HEK293 (cell line): ENCODE results near the gene TAS1R1.
A peak's percentile ranks its signal among the peaks of the same experiment; 100 is the strongest.

Experiments used
- CTCF ChIA-PET: fragments of 350-600 bp; formaldehyde crosslinking; extraction: SDS; loops from one replicate; lab custom pipeline; 2021; ENCODE audit warnings: antibody characterized with exemption; lab: Yijun Ruan, JAX
- POLR2A ChIA-PET: fragments of 300-600 bp; formaldehyde crosslinking; extraction: SDS; loops from one replicate; lab custom pipeline; 2020; ENCODE audit warnings: antibody characterized with exemption, inconsistent platforms; lab: Yijun Ruan, JAX
- H3K27ac ChIP-seq: fragments of 200-500 bp; sonication (Bioruptor generic); 2 replicates; pipeline ENCODE4 v1.5.1; 2014; ENCODE audit warnings: low read depth, low read length, control low read depth, inconsistent platforms; ENCODE audit errors: extremely low read depth
- H3K36me3 ChIP-seq, 2 experiments: fragments of 200-500 bp in 1 of 2; sonication (Bioruptor generic) in 1 of 2; 1 replicate in 1 of 2; 2 replicates in 1 of 2; pipeline ENCODE4 v1.5.1; 2014 to 2017; ENCODE audit warnings: inconsistent platforms in 2 of 2, low read length in 2 of 2; ENCODE audit not compliant: control insufficient read depth in 2 of 2, insufficient read depth in 1 of 2
- H3K4me1 ChIP-seq: fragments of 200-500 bp; sonication (Bioruptor generic); 2 replicates; pipeline ENCODE4 v1.5.1; 2014; ENCODE audit warnings: mild to moderate bottlenecking, low read length, inconsistent platforms; ENCODE audit not compliant: control insufficient read depth, insufficient read depth
- H3K4me3 ChIP-seq: 2 replicates; pipeline ENCODE4 v1.5.1; 2011; ENCODE audit warnings: low read depth, mild to moderate bottlenecking, control low read depth, low read length, moderate library complexity
- H3K9me3 ChIP-seq: fragments of 200-500 bp; sonication (Bioruptor generic); 2 replicates; pipeline ENCODE4 v1.5.1; 2014; ENCODE audit warnings: low read depth, low read length, inconsistent platforms; ENCODE audit not compliant: control insufficient read depth, insufficient read depth
- BCL11B ChIP-seq: fragments of 450-650 bp; formaldehyde crosslinking; IDR thresholded peaks from 2 replicates; pipeline ENCODE4 v1.5.1; 2016; ENCODE audit warnings: low read depth, missing biosample characterization, missing genetic modification characterization
- EGR2 ChIP-seq: fragments of 450-650 bp; formaldehyde crosslinking; IDR thresholded peaks from 2 replicates; pipeline ENCODE4 v1.5.1; 2016; ENCODE audit warnings: low read depth, missing biosample characterization, missing genetic modification characterization
- GLIS1 ChIP-seq: fragments of 450-650 bp; formaldehyde crosslinking; IDR thresholded peaks from 2 replicates; pipeline ENCODE4 v1.5.1; 2016; ENCODE audit warnings: missing biosample characterization, missing genetic modification characterization
- GLIS2 ChIP-seq: fragments of 450-650 bp; formaldehyde crosslinking; IDR thresholded peaks from 2 replicates; pipeline ENCODE4 v1.5.1; 2016; ENCODE audit warnings: missing biosample characterization, missing genetic modification characterization
- ZBTB48 ChIP-seq: fragments of 450-650 bp; formaldehyde crosslinking; IDR thresholded peaks from 2 replicates; pipeline ENCODE4 v1.5.1; 2016; ENCODE audit warnings: missing biosample characterization, missing genetic modification characterization
- ZFHX2 ChIP-seq: fragments of 450-650 bp; formaldehyde crosslinking; conservative IDR thresholded peaks from 2 replicates; pipeline ENCODE4 v1.5.1; 2016; ENCODE audit warnings: missing biosample characterization, missing genetic modification characterization
- ZNF121 ChIP-seq: fragments of 450-650 bp; formaldehyde crosslinking; IDR thresholded peaks from 2 replicates; pipeline ENCODE4 v1.5.1; 2016; ENCODE audit warnings: missing biosample characterization, missing genetic modification characterization
- ZNF23 ChIP-seq: fragments of 450-650 bp; formaldehyde crosslinking; IDR thresholded peaks from 2 replicates; pipeline ENCODE4 v1.5.1; 2016; ENCODE audit warnings: missing biosample characterization, missing genetic modification characterization, borderline replicate concordance
- ZNF266 ChIP-seq: fragments of 450-650 bp; formaldehyde crosslinking; IDR thresholded peaks from 2 replicates; pipeline ENCODE4 v1.5.1; 2016; ENCODE audit warnings: missing biosample characterization, missing genetic modification characterization, low read depth
- ZNF544 ChIP-seq: fragments of 450-650 bp; formaldehyde crosslinking; IDR thresholded peaks from 2 replicates; pipeline ENCODE4 v1.5.0; 2017; ENCODE audit warnings: missing biosample characterization, missing genetic modification characterization
- ZNF621 ChIP-seq: fragments of 450-650 bp; formaldehyde crosslinking; IDR thresholded peaks from 2 replicates; pipeline ENCODE4 v1.5.1; 2017; ENCODE audit warnings: missing biosample characterization, missing genetic modification characterization
- ZNF645 ChIP-seq: fragments of 450-650 bp; formaldehyde crosslinking; IDR thresholded peaks from 2 replicates; pipeline ENCODE4; 2016; ENCODE audit warnings: missing biosample characterization, missing genetic modification characterization
- ZNF843 ChIP-seq: fragments of 450-650 bp; formaldehyde crosslinking; IDR thresholded peaks from 2 replicates; pipeline ENCODE4 v1.5.1; 2016; ENCODE audit warnings: missing biosample characterization, missing genetic modification characterization
- ZSCAN30 ChIP-seq: fragments of 450-650 bp; IDR thresholded peaks from 2 replicates; pipeline ENCODE4 v1.5.1; 2018; ENCODE audit warnings: missing biosample characterization, mild to moderate bottlenecking, missing genetic modification characterization, moderate library complexity
- ZXDB ChIP-seq: fragments of 450-650 bp; formaldehyde crosslinking; IDR thresholded peaks from 2 replicates; pipeline ENCODE4 v1.5.1; 2016; ENCODE audit warnings: missing biosample characterization, missing genetic modification characterization
- TF ChIP-seq, protein P1 (sequence below): fragments of 450-650 bp; formaldehyde crosslinking; IDR thresholded peaks from 2 replicates; pipeline ENCODE4 v1.5.1; 2016; ENCODE audit warnings: missing biosample characterization, missing genetic modification characterization
- TF ChIP-seq, protein P2 (sequence below): fragments of 450-650 bp; formaldehyde crosslinking; IDR thresholded peaks from 2 replicates; pipeline ENCODE4 v1.5.1; 2016; ENCODE audit warnings: missing biosample characterization, missing genetic modification characterization

The TAS1R1 gene

GRCh38 chr1:6507037-6507428 lies 48.1 kb upstream of the TAS1R1 start:
- no peak overlapping the region for H3K27ac ChIP-seq
- no peaks in the 10 kb centered on the region for H3K4me1 ChIP-seq
- TF ChIP-seq ZNF121 (tag by site-specific recombination), result no peak
- no peak for TF ChIP-seq ZNF645 (tag by site-specific recombination)
- no peak for TF ChIP-seq ZBTB48 (tag by site-specific recombination)
- no peak for TF ChIP-seq ZNF843 (tag by site-specific recombination)
- TF ChIP-seq, protein P1, sequence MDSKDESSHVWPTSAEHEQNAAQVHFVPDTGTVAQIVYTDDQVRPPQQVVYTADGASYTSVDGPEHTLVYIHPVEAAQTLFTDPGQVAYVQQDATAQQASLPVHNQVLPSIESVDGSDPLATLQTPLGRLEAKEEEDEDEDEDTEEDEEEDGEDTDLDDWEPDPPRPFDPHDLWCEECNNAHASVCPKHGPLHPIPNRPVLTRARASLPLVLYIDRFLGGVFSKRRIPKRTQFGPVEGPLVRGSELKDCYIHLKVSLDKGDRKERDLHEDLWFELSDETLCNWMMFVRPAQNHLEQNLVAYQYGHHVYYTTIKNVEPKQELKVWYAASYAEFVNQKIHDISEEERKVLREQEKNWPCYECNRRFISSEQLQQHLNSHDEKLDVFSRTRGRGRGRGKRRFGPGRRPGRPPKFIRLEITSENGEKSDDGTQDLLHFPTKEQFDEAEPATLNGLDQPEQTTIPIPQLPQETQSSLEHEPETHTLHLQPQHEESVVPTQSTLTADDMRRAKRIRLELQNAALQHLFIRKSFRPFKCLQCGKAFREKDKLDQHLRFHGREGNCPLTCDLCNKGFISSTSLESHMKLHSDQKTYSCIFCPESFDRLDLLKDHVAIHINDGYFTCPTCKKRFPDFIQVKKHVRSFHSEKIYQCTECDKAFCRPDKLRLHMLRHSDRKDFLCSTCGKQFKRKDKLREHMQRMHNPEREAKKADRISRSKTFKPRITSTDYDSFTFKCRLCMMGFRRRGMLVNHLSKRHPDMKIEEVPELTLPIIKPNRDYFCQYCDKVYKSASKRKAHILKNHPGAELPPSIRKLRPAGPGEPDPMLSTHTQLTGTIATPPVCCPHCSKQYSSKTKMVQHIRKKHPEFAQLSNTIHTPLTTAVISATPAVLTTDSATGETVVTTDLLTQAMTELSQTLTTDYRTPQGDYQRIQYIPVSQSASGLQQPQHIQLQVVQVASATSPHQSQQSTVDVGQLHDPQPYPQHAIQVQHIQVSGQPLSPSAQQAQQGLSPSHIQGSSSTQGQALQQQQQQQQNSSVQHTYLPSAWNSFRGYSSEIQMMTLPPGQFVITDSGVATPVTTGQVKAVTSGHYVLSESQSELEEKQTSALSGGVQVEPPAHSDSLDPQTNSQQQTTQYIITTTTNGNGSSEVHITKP, result no peak
- ChIA-PET POLR2A (no interaction called here), CTCF (interaction anchor here (1.0 to 1.4 kb wide), 3 partner anchors 17 to 35 kb away, joined by 3 to 5 read pairs (median 5); no protein-coding TSS in a partner anchor)
- no peak overlapping the region for H3K4me3 ChIP-seq
- H3K9me3 ChIP-seq, result no peaks in the 10 kb centered on the region
- no peaks in the 10 kb centered on the region for H3K36me3 ChIP-seq

GRCh38 chr1:6507461-6507911 lies 47.6 kb upstream of the TAS1R1 start:
- Histone ChIP-seq H3K9me3 (no peaks in the 10 kb centered on the region), H3K36me3 (no peaks in the 10 kb centered on the region), H3K4me1 (no peaks in the 10 kb centered on the region), H3K27ac (no peak overlapping the region)
- TF ChIP-seq ZXDB (tag by site-specific recombination) (no peak), ZNF23 (tag by site-specific recombination) (no peak), GLIS1 (peak; percentile 72), ZNF544 (tag by site-specific recombination) (no peak), GLIS2 (tag by site-specific recombination) (peak; percentile 29; the same call in 1 of the 2 replicates), ZSCAN30 (tag by site-specific recombination) (no peak), ZNF266 (tag by site-specific recombination) (no peak), ZNF621 (tag by site-specific recombination) (no peak), BCL11B (no peak)
- TF ChIP-seq, all 188 proteins: peak for 2
- POLR2A ChIA-PET, result no interaction called here
- CTCF ChIA-PET, result interaction anchor here (1.0 to 1.4 kb wide), 3 partner anchors 17 to 35 kb away, joined by 3 to 5 read pairs (median 5); no protein-coding TSS in a partner anchor
- no peak overlapping the region for H3K4me3 ChIP-seq

- H3K27ac ChIP-seq, result no peak overlapping the region
- ChIA-PET POLR2A (no interaction called here), CTCF (interaction anchor here (0.5 to 1.0 kb wide), 4 partner anchors 16 to 600 kb away, joined by 3 to 5 read pairs (median 3); partner anchors contain the start of gene NOL9)
Observed at GRCh38 chr1:6508154-6508815, 46.8 kb upstream of the TAS1R1 start.

More at GRCh38 chr1:6508154-6508815, 46.8 kb upstream of the TAS1R1 start:
- H3K36me3 ChIP-seq, result no peaks in the 10 kb centered on the region
- H3K4me3 ChIP-seq, result no peak overlapping the region
- H3K9me3 ChIP-seq, result no peaks in the 10 kb centered on the region
- peak; percentile 55 for TF ChIP-seq GLIS2 (tag by site-specific recombination)
- peak; percentile 43 for TF ChIP-seq ZFHX2 (tag by site-specific recombination)
- peak; percentile 59 for TF ChIP-seq EGR2
- TF ChIP-seq, protein P2, sequence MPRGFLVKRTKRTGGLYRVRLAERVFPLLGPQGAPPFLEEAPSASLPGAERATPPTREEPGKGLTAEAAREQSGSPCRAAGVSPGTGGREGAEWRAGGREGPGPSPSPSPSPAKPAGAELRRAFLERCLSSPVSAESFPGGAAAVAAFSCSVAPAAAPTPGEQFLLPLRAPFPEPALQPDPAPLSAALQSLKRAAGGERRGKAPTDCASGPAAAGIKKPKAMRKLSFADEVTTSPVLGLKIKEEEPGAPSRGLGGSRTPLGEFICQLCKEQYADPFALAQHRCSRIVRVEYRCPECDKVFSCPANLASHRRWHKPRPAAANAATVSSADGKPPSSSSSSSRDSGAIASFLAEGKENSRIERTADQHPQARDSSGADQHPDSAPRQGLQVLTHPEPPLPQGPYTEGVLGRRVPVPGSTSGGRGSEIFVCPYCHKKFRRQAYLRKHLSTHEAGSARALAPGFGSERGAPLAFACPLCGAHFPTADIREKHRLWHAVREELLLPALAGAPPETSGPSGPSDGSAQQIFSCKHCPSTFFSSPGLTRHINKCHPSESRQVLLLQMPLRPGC (tag by site-specific recombination), result no peak
- no peaks in the 10 kb centered on the region for H3K4me1 ChIP-seq
